ENCODE data around the gene DACH1. TPM values are rescaled to one million over a fixed set of nuclear protein-coding genes. Genes with fewer than 3 reads are reported as not detected.

The DACH1 gene
- total and polyA plus RNA-seq, 12 donors, result 3.6 to 20.0 (median 8.8) TPM

DNA sequence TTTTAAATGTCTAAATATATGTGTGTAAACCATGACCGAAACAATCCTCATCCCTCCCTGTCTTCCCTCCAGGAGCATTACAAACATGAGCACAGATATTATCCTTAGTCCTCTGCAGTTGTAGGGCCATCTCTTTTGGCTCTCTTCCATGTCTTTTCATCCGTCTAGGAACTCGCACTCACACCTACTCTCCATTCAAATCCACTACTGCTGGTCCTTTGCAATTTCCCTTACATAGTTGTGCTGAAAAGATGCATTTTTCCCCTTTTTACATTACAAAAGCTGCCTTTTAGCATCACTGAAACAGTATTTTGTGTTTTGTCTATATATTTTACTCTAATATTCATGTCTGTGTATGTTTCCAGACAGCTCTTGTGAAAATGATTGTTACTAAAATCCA, 237.8 kb downstream of the DACH1 start:
- no peak overlapping the region for H3K4me3 ChIP-seq
- no peak for TF ChIP-seq POLR2A (IDR thresholded peaks at IDR 0.05)
- TF ChIP-seq CTCF (IDR thresholded peaks at IDR 0.05), result no peak
- no peaks in the 10 kb centered on the region for H3K27me3 ChIP-seq
- intact Hi-C loops (cut with DNase I), result no loop called here
- H3K36me3 ChIP-seq (replicated peaks in 1 of 2), result no peaks in the 10 kb centered on the region
- WGBS, 4 donors, result 83 to 93% (median 88%) methylated on average over 3 of the region's 3 CpGs
- H3K27ac ChIP-seq, result no peak overlapping the region
- peaks cover 6 to 26% of the 10 kb centered on the region in 2 donors for H3K4me1 ChIP-seq (replicated peaks in 1 of 2)
- DNase-seq, result no peak
- no peaks in the 10 kb centered on the region for H3K9me3 ChIP-seq (replicated peaks in 1 of 3)

DNA sequence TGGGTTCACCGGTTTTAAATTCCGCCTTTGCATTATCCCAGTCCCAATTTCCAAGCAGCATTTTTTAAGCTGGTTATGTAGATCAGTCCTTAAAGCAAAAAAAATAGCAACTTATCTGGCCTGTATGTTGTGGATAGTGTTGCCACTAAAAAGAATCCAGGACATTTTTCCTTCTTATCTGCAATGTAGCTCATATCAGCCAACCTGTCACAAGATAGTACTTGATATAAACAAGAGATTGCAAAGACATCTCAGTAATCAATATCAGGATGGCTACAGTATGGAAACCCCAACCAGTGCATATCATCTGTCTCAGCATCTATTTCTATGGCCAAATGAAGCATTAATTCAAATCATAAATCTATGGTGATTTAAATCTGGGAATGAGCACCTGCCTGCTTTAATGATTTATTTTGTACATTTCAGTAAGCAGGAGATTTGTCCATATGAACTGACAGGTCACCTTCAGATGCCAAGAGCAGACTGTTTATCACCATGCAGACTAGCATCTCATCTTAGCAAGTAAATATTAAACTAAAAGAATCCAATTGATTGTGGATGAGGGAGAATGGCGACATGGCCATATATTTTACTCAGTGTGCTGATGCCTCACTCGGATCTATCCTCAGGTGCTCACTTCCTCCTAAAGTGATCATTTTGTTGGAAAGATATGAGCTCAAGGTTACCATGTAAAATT, 240.4 kb downstream of the DACH1 start:
- intact Hi-C loops (cut with DNase I), result no loop called here
- 70 to 80% (median 78%) methylated on average over 4 of the region's 4 CpGs for WGBS, 4 donors
- no peaks in the 10 kb centered on the region for H3K9me3 ChIP-seq (replicated peaks in 1 of 3)
- TF ChIP-seq CTCF (IDR thresholded peaks at IDR 0.05) (no peak), POLR2A (IDR thresholded peaks at IDR 0.05) (no peak)
- no peak for DNase-seq
- no peak overlapping the region for H3K4me3 ChIP-seq
- no peak overlapping the region for H3K27ac ChIP-seq
- peaks cover 6 to 27% of the 10 kb centered on the region in 2 donors for H3K4me1 ChIP-seq (replicated peaks in 1 of 2)
- no peaks in the 10 kb centered on the region for H3K27me3 ChIP-seq
- no peaks in the 10 kb centered on the region for H3K36me3 ChIP-seq (replicated peaks in 1 of 2)

GRCh38 chr13:71625694-71626093, 241.3 kb downstream of the DACH1 start:
- peaks cover 6 to 27% of the 10 kb centered on the region in 2 donors for H3K4me1 ChIP-seq (replicated peaks in 1 of 2)
- no peaks in the 10 kb centered on the region for H3K36me3 ChIP-seq (replicated peaks in 1 of 2)
- no peaks in the 10 kb centered on the region for H3K9me3 ChIP-seq (replicated peaks in 1 of 3)
- H3K4me3 ChIP-seq, result no peak overlapping the region
- H3K27me3 ChIP-seq, result no peaks in the 10 kb centered on the region
- DNase-seq, result no peak
- TF ChIP-seq CTCF (IDR thresholded peaks at IDR 0.05), result no peak
- no peak for TF ChIP-seq POLR2A (IDR thresholded peaks at IDR 0.05)
- peak overlapping the region in 2 of 5 donors; percentile 7 to 33 for H3K27ac ChIP-seq
- intact Hi-C loops (cut with DNase I), result no loop called here

- Histone ChIP-seq H3K4me1 (replicated peaks in 1 of 2) (peaks cover 6 to 27% of the 10 kb centered on the region in 2 donors), H3K27ac (peak overlapping the region in 3 of 5 donors; percentile 2 to 33 (median 7)), H3K9me3 (replicated peaks in 1 of 3) (no peaks in the 10 kb centered on the region), H3K4me3 (no peak overlapping the region), H3K27me3 (no peaks in the 10 kb centered on the region), H3K36me3 (replicated peaks in 1 of 2) (no peaks in the 10 kb centered on the region)
- TF ChIP-seq CTCF (IDR thresholded peaks at IDR 0.05) (no peak), POLR2A (IDR thresholded peaks at IDR 0.05) (no peak)
- 52 to 60% (median 60%) methylated on average over 5 of the region's 5 CpGs for WGBS, 4 donors
- intact Hi-C loops (cut with DNase I), result no loop called here
- no peak for DNase-seq
Observed at GRCh38 chr13:71624653-71625600, 242.1 kb downstream of the DACH1 start.
